ENCODE measurements around the gene CCDC187. TPM values are rescaled to one million over a fixed set of nuclear protein-coding genes. Genes with fewer than 3 reads are reported as not detected.
A peak's percentile ranks its signal among the peaks of the same experiment; 100 is the strongest.
"Not testable (repeated sequence)": the region's sequence is repeated elsewhere in the genome, so short reads cannot be mapped to it uniquely, and the experiment has no call there.

Gene CCDC187
- total RNA-seq, 1 experiment from 2014 or later = not detected

DNA sequence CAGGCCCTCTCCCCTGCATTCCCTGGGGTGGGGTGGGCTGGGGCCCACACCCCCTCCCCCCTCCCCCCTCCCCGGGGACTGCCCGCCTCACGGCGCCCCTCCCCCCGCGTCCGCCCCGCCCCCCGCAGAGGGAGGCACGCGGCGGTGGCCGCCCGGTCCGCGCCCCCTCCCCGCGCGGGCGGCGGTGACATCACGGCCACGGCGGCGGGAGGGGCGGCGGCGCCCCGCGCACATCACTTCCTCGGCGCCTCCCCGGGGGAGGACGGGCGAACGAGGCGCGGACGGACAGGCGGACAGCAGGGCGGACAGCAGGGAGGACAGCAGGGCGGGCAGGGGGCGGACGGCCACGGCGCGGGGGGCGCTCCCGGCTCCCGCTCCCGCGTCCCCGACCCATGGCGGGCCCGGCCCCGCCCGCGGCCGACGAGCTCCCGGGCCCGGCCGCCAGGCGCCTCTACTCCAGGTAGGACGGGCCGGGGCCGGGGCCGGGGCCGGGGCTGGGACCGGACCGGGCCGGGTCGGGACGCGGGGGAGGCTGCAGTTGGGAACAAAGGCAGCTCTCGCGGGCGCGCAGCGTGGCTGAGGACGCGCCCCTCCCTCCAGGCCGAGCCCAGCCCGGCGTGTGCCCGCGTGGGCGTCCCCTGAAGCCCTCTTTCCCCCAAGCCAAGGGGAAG, 23.5 kb upstream of the CCDC187 start, which contains the start of gene GPSM1:
Gene GPSM1 (plus strand): TSS at position 236 of the 671 bp plus-strand sequence. CDS start 157 bp downstream, at position 393.
- no peaks in the 10 kb centered on the region for H3K9me3 ChIP-seq (replicated peaks)
- H3K36me3 ChIP-seq = peaks cover 41% of the 10 kb centered on the region
- H3K4me3 ChIP-seq = peak within 1 kb of the TSS; percentile 84
- H3K27ac ChIP-seq = peak within 1 kb of the TSS; percentile 89
- H3K4me1 ChIP-seq (replicated peaks) = peaks cover 62% of the 10 kb centered on the region
- no peaks in the 10 kb centered on the region for H3K27me3 ChIP-seq (replicated peaks)
- peak; percentile 58 to 69 for DNase-seq (ENCODE audit: low read depth in 1 of 2, low spot score in 2 of 2)

DNA sequence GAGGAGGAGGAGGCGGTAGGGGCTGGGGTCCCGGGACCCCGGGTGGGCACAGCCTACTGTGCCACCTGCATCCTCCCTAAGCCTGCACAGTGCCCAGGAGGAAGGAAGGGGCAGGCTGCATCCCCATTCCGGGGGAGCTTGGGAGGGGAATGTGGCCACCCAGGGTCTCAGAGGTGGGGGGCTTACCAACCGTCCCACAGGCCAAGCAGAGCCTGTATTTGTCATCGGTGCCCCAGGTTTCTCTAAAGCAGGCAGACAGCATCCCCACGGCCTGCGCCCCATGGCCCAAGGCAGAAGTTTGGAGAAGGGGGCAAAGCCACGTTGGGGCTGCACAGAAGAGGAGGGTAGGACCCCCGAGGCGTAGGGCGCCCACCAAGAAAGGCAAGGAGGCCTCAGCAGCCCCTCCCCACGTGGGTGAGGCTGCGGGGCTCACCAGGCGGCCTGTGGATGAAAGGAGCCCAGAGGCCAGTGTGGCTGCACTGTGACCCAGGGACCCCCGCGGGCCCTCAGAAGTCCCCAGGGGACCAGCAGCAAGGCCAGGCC, 22.9 kb upstream of the CCDC187 start:
- H3K4me1 ChIP-seq (replicated peaks) = peaks cover 62% of the 10 kb centered on the region
- H3K4me3 ChIP-seq = peak overlapping the region; percentile 84
- peak in 1 of 2 experiments; percentile 62 for DNase-seq (ENCODE audit: low read depth in 1 of 2, low spot score in 2 of 2)

DNA sequence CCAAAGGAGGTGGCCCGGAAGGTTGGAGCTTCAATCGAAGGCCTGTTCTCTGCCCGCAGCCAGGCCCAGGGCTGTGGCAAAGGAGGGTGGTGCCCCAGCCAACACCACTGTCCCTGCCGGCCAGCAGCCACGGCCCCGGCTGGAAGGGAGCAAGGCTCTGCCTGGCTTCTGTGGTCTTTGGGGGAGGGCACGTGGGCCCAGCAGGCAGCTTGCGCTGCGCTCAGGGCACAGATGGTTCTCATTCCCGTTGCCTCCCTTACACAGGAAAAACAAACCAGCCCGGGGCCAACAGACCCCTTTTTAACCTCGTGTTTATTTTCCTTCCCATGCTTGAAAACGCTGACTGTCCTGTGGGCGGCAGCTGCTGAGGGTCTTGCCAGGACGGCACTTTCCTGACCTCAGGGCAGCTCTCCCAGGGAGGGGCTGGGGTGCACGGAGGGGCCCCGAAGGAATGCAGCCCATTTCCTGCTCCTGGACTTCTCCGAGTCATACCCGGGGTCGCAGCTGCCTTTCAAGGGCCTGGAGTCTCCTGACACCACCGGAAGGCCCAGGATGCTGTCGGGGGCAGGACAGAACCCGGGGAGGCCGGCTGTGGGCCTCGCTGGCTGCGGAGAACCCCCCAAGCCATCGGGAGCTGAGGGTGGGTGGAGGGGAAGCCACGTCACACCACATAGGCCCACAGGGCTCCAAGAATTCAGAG, 22.3 kb upstream of the CCDC187 start:
- no peaks in the 10 kb centered on the region for H3K27me3 ChIP-seq (replicated peaks)
- peak overlapping the region; percentile 84 for H3K4me3 ChIP-seq
- peaks cover 59% of the 10 kb centered on the region for H3K4me1 ChIP-seq (replicated peaks)
- peak overlapping the region; percentile 89 for H3K27ac ChIP-seq
- peaks cover 29% of the 10 kb centered on the region for H3K36me3 ChIP-seq
- no peaks in the 10 kb centered on the region for H3K9me3 ChIP-seq (replicated peaks)
- peak; percentile 97 to 98 for DNase-seq (ENCODE audit: low read depth in 1 of 2, low spot score in 2 of 2)

More for the DNA sequence above, 22.9 kb upstream of the CCDC187 start:
- Histone ChIP-seq H3K27me3 (replicated peaks) (no peaks in the 10 kb centered on the region), H3K27ac (peak overlapping the region; percentile 89), H3K36me3 (peaks cover 35% of the 10 kb centered on the region), H3K9me3 (replicated peaks) (no peaks in the 10 kb centered on the region)

DNA sequence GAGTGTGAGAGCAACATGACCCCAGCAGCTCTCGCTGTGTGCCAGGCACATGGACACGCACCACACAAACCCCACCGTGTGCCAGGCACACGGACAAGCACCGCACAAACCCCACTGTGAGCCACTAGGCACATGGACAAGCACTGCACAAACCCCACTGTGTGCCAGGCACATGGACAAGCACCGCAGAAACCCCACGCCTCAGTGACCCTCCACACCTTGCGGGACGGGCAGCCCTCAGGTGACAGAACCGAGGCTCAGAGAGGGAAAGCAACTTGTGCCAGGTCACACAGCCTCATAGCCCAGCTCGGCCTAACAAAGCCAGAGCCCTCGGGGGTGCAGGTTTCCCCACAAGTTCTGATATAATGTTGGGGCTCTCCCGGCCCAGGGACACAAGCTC, 21.5 kb upstream of the CCDC187 start:
- Histone ChIP-seq H3K4me1 (replicated peaks) (peaks cover 53% of the 10 kb centered on the region), H3K36me3 (peaks cover 21% of the 10 kb centered on the region), H3K27me3 (replicated peaks) (no peaks in the 10 kb centered on the region), H3K9me3 (replicated peaks) (no peaks in the 10 kb centered on the region), H3K4me3 (no peak overlapping the region), H3K27ac (peak overlapping the region; percentile 35)
- no peak for DNase-seq (ENCODE audit: low read depth in 1 of 2, low spot score in 2 of 2)

DNA sequence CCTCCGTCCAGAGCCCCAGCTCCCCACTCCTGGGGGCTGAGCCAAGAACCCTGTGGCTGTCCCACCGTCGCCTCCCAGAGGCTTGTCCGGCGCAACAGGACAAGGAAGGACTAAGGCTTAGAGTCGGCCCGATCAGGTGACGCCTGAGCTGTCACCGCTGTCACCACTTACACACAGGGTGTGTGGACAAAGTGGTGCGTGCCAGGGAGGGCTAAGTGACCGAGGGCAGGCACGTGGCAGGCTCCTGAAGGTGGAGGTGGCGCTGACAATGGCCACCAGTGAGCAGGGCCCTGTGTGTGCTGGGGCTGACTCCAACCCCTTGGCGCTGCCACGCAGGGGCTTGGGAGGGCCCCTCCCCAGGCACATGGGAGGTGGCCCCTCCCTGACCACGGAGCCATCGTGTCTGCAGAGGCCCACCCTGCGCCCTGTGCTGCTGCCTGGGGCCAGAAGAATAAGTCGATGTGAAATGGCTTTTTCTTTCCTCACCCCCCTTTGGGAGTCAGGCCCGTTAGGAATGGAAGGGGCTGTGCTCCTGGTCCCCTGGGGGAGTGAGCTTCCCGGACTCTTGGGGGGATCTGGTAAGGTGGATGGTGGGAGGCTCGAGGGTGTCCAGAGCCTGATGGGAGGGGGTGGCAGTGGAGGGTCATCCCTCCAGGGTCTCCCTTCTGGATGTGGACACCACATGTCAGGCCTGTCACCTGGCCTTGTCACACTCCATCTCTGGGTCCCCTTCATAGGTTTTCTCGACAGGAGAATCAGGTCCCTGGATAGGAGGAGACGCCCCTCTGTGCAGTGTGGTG, 20.8 kb upstream of the CCDC187 start:
- peaks cover 48% of the 10 kb centered on the region for H3K4me1 ChIP-seq (replicated peaks)
- H3K9me3 ChIP-seq (replicated peaks) = no peaks in the 10 kb centered on the region
- DNase-seq (ENCODE audit: low read depth in 1 of 2, low spot score in 2 of 2) = peak in 1 of 2 experiments; percentile 43
- no peak overlapping the region for H3K4me3 ChIP-seq
- peaks cover 16% of the 10 kb centered on the region for H3K36me3 ChIP-seq
- H3K27ac ChIP-seq = peak overlapping the region; percentile 35
- no peaks in the 10 kb centered on the region for H3K27me3 ChIP-seq (replicated peaks)

DNA sequence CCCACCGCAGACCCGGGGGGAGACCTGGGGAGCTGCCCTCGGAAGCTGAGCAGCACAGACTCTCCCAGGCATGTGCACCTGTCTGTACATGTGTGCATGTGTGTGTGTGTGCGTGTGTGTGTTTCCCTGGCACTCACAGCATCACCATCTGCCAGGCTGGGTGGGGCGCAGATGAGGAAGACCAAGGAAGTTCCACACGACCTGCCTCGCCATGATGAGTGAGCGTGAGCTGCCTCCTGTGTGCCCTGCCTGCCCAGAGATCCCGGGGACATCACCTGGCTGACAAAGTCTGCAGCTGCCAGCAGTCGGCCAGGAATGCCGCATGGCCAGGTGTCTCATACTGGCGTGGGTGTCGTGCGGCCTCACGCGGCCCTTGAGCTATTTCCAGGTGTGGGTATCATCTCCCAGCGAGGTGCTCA, 19.5 kb upstream of the CCDC187 start:
- DNase-seq (ENCODE audit: low read depth in 1 of 2, low spot score in 2 of 2) = no peak
- Histone ChIP-seq H3K9me3 (replicated peaks) (no peaks in the 10 kb centered on the region), H3K27me3 (replicated peaks) (no peaks in the 10 kb centered on the region), H3K4me1 (replicated peaks) (peaks cover 36% of the 10 kb centered on the region), H3K4me3 (no peak overlapping the region), H3K27ac (no peak overlapping the region), H3K36me3 (peaks cover 5% of the 10 kb centered on the region)

DNA sequence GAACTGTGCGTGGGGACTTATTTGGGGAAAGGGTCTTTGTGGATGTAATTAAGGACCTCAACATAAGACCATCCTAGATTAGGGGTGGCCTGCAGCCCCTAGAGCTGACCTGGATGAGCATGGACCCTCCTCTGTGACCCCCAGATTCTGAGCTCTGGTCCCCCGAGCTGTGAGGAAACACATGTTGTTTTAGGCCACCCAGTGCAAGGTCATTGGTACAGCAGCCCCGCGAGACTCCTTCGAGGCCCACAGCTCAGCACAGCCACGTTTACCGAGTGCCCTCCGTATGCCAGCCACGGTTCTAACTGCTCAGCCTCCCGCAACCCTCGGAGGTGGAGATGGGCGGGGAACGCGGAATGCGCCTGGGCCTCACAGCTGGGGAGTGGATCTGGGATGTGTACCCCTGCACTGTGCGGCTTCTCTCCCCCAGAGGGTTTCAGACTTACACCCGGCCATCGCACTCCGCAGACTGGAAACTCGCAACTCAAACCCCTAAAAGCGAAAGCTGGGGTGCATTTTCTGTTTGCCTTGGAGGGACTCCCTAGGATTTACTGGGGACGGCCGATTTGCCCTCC, 18.9 kb upstream of the CCDC187 start:
- Histone ChIP-seq H3K27me3 (replicated peaks) (no peaks in the 10 kb centered on the region), H3K4me3 (no peak overlapping the region), H3K4me1 (replicated peaks) (peaks cover 32% of the 10 kb centered on the region), H3K27ac (no peak overlapping the region), H3K9me3 (replicated peaks) (no peaks in the 10 kb centered on the region), H3K36me3 (no peaks in the 10 kb centered on the region)
- DNase-seq (ENCODE audit: low read depth in 1 of 2, low spot score in 2 of 2) = no peak

DNA sequence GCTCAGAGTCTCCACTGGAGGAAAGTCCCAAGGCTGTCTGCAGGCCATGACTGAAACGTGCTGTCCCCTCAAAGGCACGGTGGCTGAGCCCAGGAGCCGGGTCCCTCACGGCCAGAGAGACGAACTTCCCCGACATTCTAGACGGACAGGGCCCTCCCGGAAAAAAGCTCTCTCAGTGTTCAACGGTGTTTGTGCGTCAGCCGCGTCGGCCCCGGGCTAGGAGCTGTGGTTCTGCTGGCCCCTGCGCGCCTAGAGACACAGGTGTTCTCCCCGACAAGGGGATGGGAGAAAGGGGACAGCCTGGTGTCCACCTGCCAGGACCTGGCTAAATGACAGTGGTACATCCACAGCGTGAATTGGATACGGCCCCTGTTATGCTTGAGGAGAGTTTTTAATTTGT, 17.7 kb upstream of the CCDC187 start:
- no peak for DNase-seq (ENCODE audit: low read depth in 1 of 2, low spot score in 2 of 2)
- no peaks in the 10 kb centered on the region for H3K9me3 ChIP-seq (replicated peaks)
- no peak overlapping the region for H3K27ac ChIP-seq

DNA sequence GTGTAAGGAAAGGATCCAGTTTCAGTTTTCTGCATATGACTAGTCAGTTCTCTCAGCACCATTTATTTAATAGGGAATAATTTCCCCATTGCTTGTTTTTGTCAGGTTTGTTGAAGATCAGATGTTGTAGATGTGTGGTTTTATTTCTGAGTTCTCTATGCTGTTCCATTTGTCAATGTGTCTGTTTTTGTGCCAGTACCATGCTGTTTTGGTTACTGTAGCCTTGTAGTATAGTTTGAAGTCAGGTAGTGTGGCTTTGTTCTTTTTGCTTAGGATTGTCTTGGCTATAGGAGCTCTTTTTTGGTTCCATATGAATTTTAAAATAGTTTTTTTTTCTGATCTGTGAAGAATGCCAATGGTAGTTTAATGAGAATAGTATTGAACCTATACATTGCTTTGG, 17.1 kb upstream of the CCDC187 start:
- not testable (repeated sequence) for H3K36me3 ChIP-seq; DNase-seq (ENCODE audit: low read depth in 1 of 2, low spot score in 2 of 2); H3K9me3 ChIP-seq (replicated peaks); H3K27me3 ChIP-seq (replicated peaks); H3K27ac ChIP-seq; H3K4me3 ChIP-seq
- peaks cover 21% of the 10 kb centered on the region for H3K4me1 ChIP-seq (replicated peaks)

More for the DNA sequence above, 17.7 kb upstream of the CCDC187 start:
- no peaks in the 10 kb centered on the region for H3K36me3 ChIP-seq
- peaks cover 26% of the 10 kb centered on the region for H3K4me1 ChIP-seq (replicated peaks)
- H3K4me3 ChIP-seq = no peak overlapping the region
- no peaks in the 10 kb centered on the region for H3K27me3 ChIP-seq (replicated peaks)

DNA sequence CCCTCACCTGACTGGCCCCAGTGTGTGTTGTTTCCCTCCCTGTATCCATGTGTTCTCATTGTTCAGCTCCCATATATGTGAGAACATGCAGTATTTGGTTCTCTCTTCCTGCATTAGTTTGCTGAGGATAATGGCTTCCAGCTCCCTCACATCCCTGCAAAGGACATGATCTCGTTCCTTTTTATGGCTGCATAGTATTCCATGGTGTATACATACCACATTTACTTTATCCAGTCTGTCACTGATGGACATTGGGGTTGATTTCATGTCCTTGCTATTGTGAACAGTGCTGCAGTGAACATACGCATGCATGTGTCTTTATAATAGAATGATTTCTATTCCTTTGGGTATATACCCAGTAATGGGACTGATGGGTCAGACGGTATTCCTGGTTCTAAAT, 16.1 kb upstream of the CCDC187 start:
- not testable (repeated sequence) for H3K4me3 ChIP-seq; H3K9me3 ChIP-seq (replicated peaks); H3K36me3 ChIP-seq; H3K27ac ChIP-seq; DNase-seq (ENCODE audit: low read depth in 1 of 2, low spot score in 2 of 2); H3K27me3 ChIP-seq (replicated peaks)
- peaks cover 10% of the 10 kb centered on the region for H3K4me1 ChIP-seq (replicated peaks)

DNA sequence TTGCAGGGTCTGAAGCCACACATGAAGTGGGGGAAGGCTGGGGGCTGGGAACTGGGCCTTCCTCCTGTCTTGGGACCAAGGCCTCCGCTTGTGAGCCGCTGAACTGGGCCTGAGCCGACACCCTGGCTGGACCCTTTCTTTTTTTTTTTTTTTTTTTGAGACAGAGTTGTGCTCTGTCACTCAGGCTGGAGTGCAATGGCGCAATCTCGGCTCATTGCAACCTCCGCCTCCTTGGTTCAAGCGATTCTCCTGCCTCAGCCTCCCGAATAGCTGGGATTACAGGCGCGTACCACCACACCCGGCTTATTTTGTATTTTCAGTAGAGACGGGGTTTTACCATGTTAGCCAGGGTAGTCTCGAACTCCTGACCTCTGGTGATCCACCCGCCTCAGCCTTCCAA, 15.3 kb upstream of the CCDC187 start:
- not testable (repeated sequence) for H3K27me3 ChIP-seq (replicated peaks); H3K4me1 ChIP-seq (replicated peaks); H3K4me3 ChIP-seq; H3K27ac ChIP-seq; H3K36me3 ChIP-seq; DNase-seq (ENCODE audit: low read depth in 1 of 2, low spot score in 2 of 2)
- H3K9me3 ChIP-seq (replicated peaks) = peaks cover 10% of the 10 kb centered on the region; the same call in 1 of the 2 replicates

DNA sequence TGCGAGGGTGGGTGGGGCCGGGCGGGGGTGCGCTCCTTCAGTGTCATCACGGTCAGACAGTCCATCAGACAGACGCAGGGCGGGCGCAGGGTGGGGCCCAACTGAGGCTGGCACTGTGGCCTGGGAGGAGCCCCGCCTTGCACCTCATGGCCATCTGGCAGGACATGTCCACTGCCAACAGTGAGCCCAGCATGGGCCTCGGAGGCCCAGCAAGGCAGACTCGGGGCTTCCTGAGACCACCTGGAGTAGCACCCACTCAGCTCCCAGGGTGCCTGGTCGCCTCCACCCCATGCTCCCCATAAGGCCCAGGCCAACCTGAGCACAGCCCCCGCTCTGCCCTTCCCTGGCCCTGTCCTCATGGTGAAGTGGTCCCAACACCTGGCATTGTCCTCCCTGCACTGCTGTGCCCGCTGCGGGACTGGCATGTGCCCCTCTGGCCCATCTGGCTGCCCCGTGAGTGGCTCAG, 14.9 kb upstream of the CCDC187 start:
- Histone ChIP-seq H3K9me3 (replicated peaks) (peaks cover 10% of the 10 kb centered on the region; the same call in 1 of the 2 replicates), H3K36me3 (no peaks in the 10 kb centered on the region), H3K4me1 (replicated peaks) (no peaks in the 10 kb centered on the region; the same call in 1 of the 2 replicates), H3K27ac (no peak overlapping the region), H3K27me3 (replicated peaks) (no peaks in the 10 kb centered on the region), H3K4me3 (no peak overlapping the region)
- no peak for DNase-seq (ENCODE audit: low read depth in 1 of 2, low spot score in 2 of 2)

DNA sequence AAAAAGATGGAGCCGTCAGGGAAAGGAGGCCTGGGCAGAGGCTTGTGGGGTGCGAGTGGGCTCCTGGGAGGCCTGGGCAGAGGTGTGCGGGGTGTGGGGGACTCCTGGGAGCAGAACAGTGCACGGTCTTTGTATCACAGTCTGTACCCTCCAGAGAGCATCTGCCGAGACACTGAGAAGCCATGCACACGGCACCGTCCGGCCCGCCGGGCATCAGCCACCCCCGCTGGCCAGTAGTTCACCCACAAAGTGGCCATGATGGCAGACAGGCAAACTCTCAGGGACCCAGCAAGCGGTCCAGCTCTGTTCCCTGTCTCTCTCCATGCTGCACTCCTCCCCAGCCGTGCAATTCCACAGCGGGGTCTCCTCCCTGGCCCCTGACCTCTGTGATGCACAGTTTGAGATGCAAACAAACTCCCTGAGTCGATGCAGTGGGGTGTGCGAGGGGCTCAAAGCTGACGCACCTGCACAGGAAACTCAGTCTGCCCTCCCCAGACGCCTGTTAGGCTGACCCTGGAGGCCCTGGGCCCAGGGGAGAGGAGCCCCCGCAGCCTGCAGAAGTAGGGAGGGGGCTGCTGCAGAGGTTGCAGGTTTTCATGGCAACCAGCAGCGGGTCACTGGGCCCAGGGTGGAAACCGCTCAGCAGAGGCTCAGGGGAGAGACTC, 14.3 kb upstream of the CCDC187 start:
- Histone ChIP-seq H3K4me3 (no peak overlapping the region), H3K27ac (no peak overlapping the region), H3K27me3 (replicated peaks) (no peaks in the 10 kb centered on the region), H3K4me1 (replicated peaks) (no peaks in the 10 kb centered on the region), H3K9me3 (replicated peaks) (peaks cover 10% of the 10 kb centered on the region; the same call in 1 of the 2 replicates), H3K36me3 (no peaks in the 10 kb centered on the region)
- no peak for DNase-seq (ENCODE audit: low read depth in 1 of 2, low spot score in 2 of 2)

Data from SJSA1 (cell line).